PFSK-1 (cell line): ENCODE measurements around the gene ZDHHC7.

Experiments
- FOXP2 ChIP-seq: optimal IDR thresholded peaks from 2 replicates; pipeline ENCODE3; 2011; ENCODE audit warnings: borderline replicate concordance, control low read depth, inconsistent platforms; ENCODE audit not compliant: insufficient read depth; ENCODE audit errors: extremely low read length, extremely low read depth
- POLR2AphosphoS5 ChIP-seq: IDR thresholded peaks from 2 replicates; pipeline ENCODE4 v1.6.1; 2012; ENCODE audit warnings: low read depth, mild to moderate bottlenecking, control low read depth, low read length, moderate library complexity
- REST ChIP-seq, 2 experiments: IDR thresholded peaks; 2 replicates each; pipeline versions ENCODE4 v1.6.1 to v1.8.0; 2011 to 2012; ENCODE audit warnings: low read depth in 2 of 2, low read length in 2 of 2, control low read depth in 1 of 2, inconsistent platforms in 1 of 2, mild to moderate bottlenecking in 1 of 2, moderate library complexity in 1 of 2; ENCODE audit not compliant: insufficient read depth in 1 of 2
- SIN3A ChIP-seq: IDR thresholded peaks from 2 replicates; pipeline ENCODE4 v1.6.1; 2012; ENCODE audit warnings: mild to moderate bottlenecking, low read length, moderate library complexity, borderline replicate concordance; ENCODE audit not compliant: insufficient read depth
- TAF1 ChIP-seq: IDR thresholded peaks from 2 replicates; pipeline ENCODE4 v1.6.1; 2012; ENCODE audit warnings: low read length, control low read depth, borderline replicate concordance; ENCODE audit not compliant: insufficient read depth

Gene ZDHHC7

GRCh38 chr16:85005285-85006069, 5.9 kb downstream of the ZDHHC7 start:
- TF ChIP-seq FOXP2 (no peak), TAF1 (no peak), POLR2AphosphoS5 (no peak), REST (IDR thresholded peaks at IDR 0.05; ENCODE audit: insufficient read depth in 1 of 2, low read depth in 2 of 2, low read length in 2 of 2) (no peak), SIN3A (no peak)

GRCh38 chr16:85004587-85005205, 6.6 kb downstream of the ZDHHC7 start:
- no peak for TF ChIP-seq REST (IDR thresholded peaks at IDR 0.05; ENCODE audit: insufficient read depth in 1 of 2, low read depth in 2 of 2, low read length in 2 of 2)
- TF ChIP-seq SIN3A = no peak
- TF ChIP-seq TAF1 = no peak
- no peak for TF ChIP-seq FOXP2
- TF ChIP-seq POLR2AphosphoS5 = no peak

GRCh38 chr16:85003725-85004586, 7.4 kb downstream of the ZDHHC7 start:
- TF ChIP-seq FOXP2 (no peak), REST (IDR thresholded peaks at IDR 0.05; ENCODE audit: insufficient read depth in 1 of 2, low read depth in 2 of 2, low read length in 2 of 2) (no peak), SIN3A (no peak), POLR2AphosphoS5 (no peak), TAF1 (no peak)

- no peak for TF ChIP-seq TAF1
- no peak for TF ChIP-seq SIN3A
- TF ChIP-seq REST (IDR thresholded peaks at IDR 0.05; ENCODE audit: insufficient read depth in 1 of 2, low read depth in 2 of 2, low read length in 2 of 2) = no peak
- no peak for TF ChIP-seq FOXP2
- TF ChIP-seq POLR2AphosphoS5 = no peak
Measured at GRCh38 chr16:85003076-85003475, 8.3 kb downstream of the ZDHHC7 start.
